ENCODE results near the gene TOM1L2.

The TOM1L2 gene

DNA sequence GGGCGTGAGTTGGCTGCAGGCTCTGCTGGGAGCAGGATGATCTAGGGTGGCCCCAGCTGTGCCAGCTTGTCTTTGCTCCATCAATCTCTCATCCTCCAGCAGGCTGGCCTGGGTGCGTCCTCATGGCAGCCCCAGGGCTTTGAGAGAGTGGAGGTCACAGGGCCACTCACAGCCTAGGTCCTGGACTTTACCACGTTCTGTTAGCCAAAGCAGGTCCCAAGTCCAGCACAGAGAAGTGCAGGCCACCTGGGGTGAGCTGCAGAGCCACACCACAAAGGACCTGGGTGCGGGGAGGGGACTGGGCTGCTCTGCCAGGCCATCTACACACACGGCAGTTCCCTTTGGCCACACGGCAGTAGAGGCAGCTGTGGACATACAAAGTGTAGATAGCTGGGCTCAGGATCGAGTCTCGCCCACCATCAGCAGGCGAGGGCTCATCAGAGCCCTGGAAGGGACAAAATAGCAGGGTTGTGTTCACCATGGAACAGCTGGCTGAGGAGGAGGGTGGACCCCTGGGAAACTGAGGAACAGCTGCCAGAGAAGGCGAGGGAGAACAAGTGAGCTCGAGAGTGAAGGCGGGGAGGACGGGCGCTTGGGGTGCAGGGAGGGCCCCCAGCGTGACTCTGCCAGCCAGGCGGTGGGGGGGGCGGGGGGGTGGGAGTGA lies 165.5 kb downstream of the TOM1L2 start:
- no peak for FAIRE-seq
- DNase-seq (ENCODE audit: insufficient read length, low spot score) = no peak
- TF ChIP-seq POLR2A (IDR thresholded peaks at IDR 0.05; ENCODE audit: low read depth, low read length) = no peak

- DNase-seq (ENCODE audit: insufficient read length, low spot score) (no peak), FAIRE-seq (no peak)
- no peak for TF ChIP-seq POLR2A (IDR thresholded peaks at IDR 0.05; ENCODE audit: low read depth, low read length)
These were observed 166.2 kb downstream of the TOM1L2 start for GRCh38 chr17:17806035-17806434.

GRCh38 chr17:17805575-17805974 lies 166.6 kb downstream of the TOM1L2 start:
- DNase-seq (ENCODE audit: insufficient read length, low spot score) (no peak), FAIRE-seq (no peak)
- no peak for TF ChIP-seq POLR2A (IDR thresholded peaks at IDR 0.05; ENCODE audit: low read depth, low read length)

GRCh38 chr17:17804007-17804406 lies 168.2 kb downstream of the TOM1L2 start:
- no peak for TF ChIP-seq POLR2A (IDR thresholded peaks at IDR 0.05; ENCODE audit: low read depth, low read length)
- DNase-seq (ENCODE audit: insufficient read length, low spot score) (no peak), FAIRE-seq (no peak)

GRCh38 chr17:17801800-17802481 lies 170.3 kb downstream of the TOM1L2 start:
- no peak for DNase-seq (ENCODE audit: insufficient read length, low spot score)
- FAIRE-seq = no peak
- TF ChIP-seq POLR2A (IDR thresholded peaks at IDR 0.05; ENCODE audit: low read depth, low read length) = no peak

GRCh38 chr17:17800504-17801021 lies 171.6 kb downstream of the TOM1L2 start:
- FAIRE-seq = no peak
- DNase-seq (ENCODE audit: insufficient read length, low spot score) = no peak
- TF ChIP-seq POLR2A (IDR thresholded peaks at IDR 0.05; ENCODE audit: low read depth, low read length) = no peak

GRCh38 chr17:17798573-17799255 lies 173.5 kb downstream of the TOM1L2 start:
- TF ChIP-seq POLR2A (IDR thresholded peaks at IDR 0.05; ENCODE audit: low read depth, low read length) = no peak
- FAIRE-seq = no peak
- no peak for DNase-seq (ENCODE audit: insufficient read length, low spot score)

- DNase-seq (ENCODE audit: insufficient read length, low spot score) (no peak), FAIRE-seq (no peak)
- no peak for TF ChIP-seq POLR2A (IDR thresholded peaks at IDR 0.05; ENCODE audit: low read depth, low read length)
These were observed 174.1 kb downstream of the TOM1L2 start for GRCh38 chr17:17798010-17798556.

- TF ChIP-seq POLR2A (IDR thresholded peaks at IDR 0.05; ENCODE audit: low read depth, low read length) = no peak
- no peak for FAIRE-seq
- DNase-seq (ENCODE audit: insufficient read length, low spot score) = no peak
These were observed 174.9 kb downstream of the TOM1L2 start for GRCh38 chr17:17797119-17797809.

DNA sequence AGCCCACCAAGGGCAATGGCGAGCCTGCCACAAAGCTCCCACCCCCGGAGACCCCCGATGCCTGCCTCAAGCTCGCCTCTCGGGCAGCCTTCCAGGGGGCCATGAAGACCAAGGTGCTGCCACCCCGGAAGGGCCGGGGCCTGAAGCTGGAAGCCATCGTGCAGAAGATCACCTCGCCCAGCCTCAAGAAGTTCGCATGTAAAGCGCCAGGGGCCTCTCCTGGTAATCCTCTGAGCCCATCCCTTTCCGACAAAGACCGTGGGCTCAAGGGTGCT lies 175.5 kb downstream of the TOM1L2 start:
- FAIRE-seq = no peak
- TF ChIP-seq POLR2A (IDR thresholded peaks at IDR 0.05; ENCODE audit: low read depth, low read length) = no peak

DNA sequence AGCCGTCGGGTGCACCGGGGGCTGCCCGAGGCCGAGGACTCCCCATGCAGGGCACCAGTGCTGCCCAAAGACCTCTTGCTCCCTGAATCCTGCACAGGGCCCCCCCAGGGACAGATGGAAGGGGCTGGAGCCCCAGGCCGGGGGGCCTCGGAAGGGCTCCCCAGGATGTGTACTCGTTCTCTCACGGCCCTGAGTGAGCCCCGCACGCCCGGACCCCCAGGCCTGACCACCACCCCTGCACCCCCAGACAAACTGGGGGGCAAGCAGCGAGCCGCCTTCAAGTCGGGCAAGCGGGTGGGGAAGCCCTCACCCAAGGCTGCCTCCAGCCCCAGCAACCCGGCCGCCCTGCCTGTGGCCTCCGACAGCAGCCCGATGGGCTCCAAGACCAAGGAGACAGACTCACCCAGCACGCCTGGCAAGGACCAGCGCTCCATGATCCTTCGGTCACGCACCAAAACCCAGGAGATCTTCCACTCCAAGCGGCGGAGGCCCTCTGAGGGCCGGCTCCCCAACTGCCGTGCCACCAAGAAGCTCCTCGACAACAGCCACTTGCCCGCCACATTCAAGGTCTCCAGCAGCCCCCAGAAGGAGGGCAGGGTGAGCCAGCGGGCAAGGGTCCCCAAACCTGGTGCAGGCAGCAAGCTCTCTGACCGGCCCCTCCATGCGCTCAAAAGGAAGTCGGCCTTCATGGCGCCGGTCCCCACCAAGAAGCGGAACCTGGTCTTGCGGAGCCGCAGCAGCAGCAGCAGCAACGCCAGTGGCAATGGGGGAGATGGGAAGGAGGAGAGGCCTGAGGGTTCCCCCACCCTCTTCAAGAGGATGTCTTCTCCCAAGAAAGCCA lies 176.0 kb downstream of the TOM1L2 start:
- no peak for FAIRE-seq
- no peak for DNase-seq (ENCODE audit: insufficient read length, low spot score)
- TF ChIP-seq POLR2A (IDR thresholded peaks at IDR 0.05; ENCODE audit: low read depth, low read length) = no peak

More for the DNA sequence above, 175.5 kb downstream of the TOM1L2 start:
- no peak for DNase-seq (ENCODE audit: insufficient read length, low spot score)

DNA sequence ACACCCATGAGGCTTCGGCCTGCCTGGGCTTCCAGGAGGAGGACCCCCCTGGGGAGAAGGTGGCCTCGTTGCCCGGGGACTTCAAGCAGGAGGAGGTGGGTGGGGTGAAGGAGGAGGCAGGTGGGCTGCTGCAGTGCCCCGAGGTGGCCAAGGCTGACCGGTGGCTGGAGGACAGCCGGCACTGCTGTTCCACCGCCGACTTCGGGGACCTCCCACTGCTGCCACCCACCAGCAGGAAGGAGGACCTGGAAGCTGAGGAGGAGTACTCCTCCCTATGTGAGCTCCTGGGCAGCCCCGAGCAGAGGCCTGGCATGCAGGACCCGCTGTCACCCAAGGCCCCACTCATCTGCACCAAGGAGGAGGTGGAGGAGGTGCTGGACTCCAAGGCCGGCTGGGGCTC lies 176.9 kb downstream of the TOM1L2 start:
- FAIRE-seq (no peak), DNase-seq (ENCODE audit: insufficient read length, low spot score) (no peak)
- no peak for TF ChIP-seq POLR2A (IDR thresholded peaks at IDR 0.05; ENCODE audit: low read depth, low read length)

- DNase-seq (ENCODE audit: insufficient read length, low spot score) = no peak
- no peak for TF ChIP-seq POLR2A (IDR thresholded peaks at IDR 0.05; ENCODE audit: low read depth, low read length)
- FAIRE-seq = no peak
These were observed 177.8 kb downstream of the TOM1L2 start for GRCh38 chr17:17794382-17794781.
